Uterus (tissue), 4 donors: ENCODE data around the gene PROC. TPM values are rescaled to one million over a fixed set of nuclear protein-coding genes. Genes with fewer than 3 reads are reported as not detected.

Experiments
- DNase-seq, 2 donors: peaks; one replicate each; pipeline ENCODE4 v3.0.0-alpha.2; 2019 to 2020
- H3K27ac ChIP-seq, 2 donors: fragments of 200-600 bp; sonication (generic); 1 replicate in 1 of 2; 2 replicates in 1 of 2; pipeline ENCODE4 v1.5.1; 2016 to 2018
- H3K27me3 ChIP-seq, 2 donors: fragments of 200-600 bp; sonication (generic); one replicate each; pipeline ENCODE4 v1.5.1; 2018 to 2019; ENCODE audit warnings: control low read depth in 1 of 2
- H3K36me3 ChIP-seq, 2 donors: fragments of 200-600 bp; sonication (generic); one replicate each; pipeline ENCODE4 v1.5.1; 2019; ENCODE audit warnings: control low read depth in 1 of 2
- H3K4me1 ChIP-seq, 2 donors: fragments of 200-600 bp; sonication (generic); one replicate each; pipeline ENCODE4 v1.5.1; 2018 to 2019; ENCODE audit warnings: control low read depth in 1 of 2
- H3K4me3 ChIP-seq, 2 donors: fragments of 200-600 bp; sonication (generic); 1 replicate in 1 of 2; 2 replicates in 1 of 2; pipeline ENCODE4 v1.5.1; 2018 to 2019; ENCODE audit warnings: mild to moderate bottlenecking in 1 of 2
- H3K9me3 ChIP-seq, 2 donors: fragments of 200-600 bp; sonication (generic); one replicate each; pipeline ENCODE4 v1.5.1; 2019; ENCODE audit warnings: control low read depth in 1 of 2
- CTCF ChIP-seq, 4 experiments: fragments of 200-600 bp in 2 of 4; fragments of 450-650 bp in 2 of 4; sonication (generic) in 2 of 4; IDR thresholded peaks; one replicate each; pipeline ENCODE4 v1.5.1; 2016 to 2019; ENCODE audit warnings: antibody characterized with exemption in 4 of 4, mild to moderate bottlenecking in 2 of 4, moderate library complexity in 1 of 4
- POLR2A ChIP-seq, 2 donors: fragments of 450-650 bp; IDR thresholded peaks; one replicate each; pipeline ENCODE4 v1.6.1; 2016; ENCODE audit warnings: antibody characterized with exemption in 2 of 2, mild to moderate bottlenecking in 1 of 2, moderate library complexity in 1 of 2
- intact Hi-C: fragments of 100-400 bp; cut with DNase I; formaldehyde crosslinking; loops from one replicate; pipeline ENCODE4 v1.15.1; 2023; ENCODE audit warnings: low total_unique reads
- total RNA-seq, 4 donors: library from RNA; depleted of rRNA in 3 of 4; stranded (reverse); fragments of >200 nt in 3 of 4; gene quantifications; one replicate each; pipeline versions ENCODE4 v1.1.0 to v1.2.4, GENCODE V29; 2014 to 2023
- donor health status: DM: yes; HTN: yes; CAD: no.

The PROC gene
- total RNA-seq, 4 donors from 2014 or later: 0.21 TPM; not detected in 3

- no peak for TF ChIP-seq POLR2A (IDR thresholded peaks at IDR 0.05)
- no peak for TF ChIP-seq CTCF (IDR thresholded peaks at IDR 0.05)
- Histone ChIP-seq H3K27me3 (no peaks in the 10 kb centered on the region), H3K4me3 (no peak overlapping the region), H3K4me1 (no peaks in the 10 kb centered on the region), H3K36me3 (no peaks in the 10 kb centered on the region), H3K27ac (no peak overlapping the region), H3K9me3 (no peaks in the 10 kb centered on the region)
- no peak for DNase-seq
- intact Hi-C loops: no loop called here
These were observed 23.7 kb upstream of the PROC start for GRCh38 chr2:127394492-127394891.

- intact Hi-C loops: no loop called here
- no peaks in the 10 kb centered on the region for H3K27me3 ChIP-seq
- no peaks in the 10 kb centered on the region for H3K36me3 ChIP-seq
- no peaks in the 10 kb centered on the region for H3K9me3 ChIP-seq
- DNase-seq: no peak
- H3K4me1 ChIP-seq: no peaks in the 10 kb centered on the region
- TF ChIP-seq POLR2A (IDR thresholded peaks at IDR 0.05) (no peak), CTCF (IDR thresholded peaks at IDR 0.05) (no peak)
- H3K4me3 ChIP-seq: no peak overlapping the region
- H3K27ac ChIP-seq: no peak overlapping the region
These were observed 20.5 kb upstream of the PROC start for GRCh38 chr2:127397568-127398238.

- intact Hi-C loops: no loop called here
- H3K4me3 ChIP-seq: no peak overlapping the region
- no peaks in the 10 kb centered on the region for H3K4me1 ChIP-seq
- no peaks in the 10 kb centered on the region for H3K36me3 ChIP-seq
- no peak overlapping the region for H3K27ac ChIP-seq
- DNase-seq: peak; percentile 59 to 74
- H3K9me3 ChIP-seq: no peaks in the 10 kb centered on the region
- TF ChIP-seq CTCF (IDR thresholded peaks at IDR 0.05) (no peak), POLR2A (IDR thresholded peaks at IDR 0.05) (no peak)
- no peaks in the 10 kb centered on the region for H3K27me3 ChIP-seq
These were observed 20.0 kb upstream of the PROC start for GRCh38 chr2:127398239-127398590.

GRCh38 chr2:127400533-127400896 is 17.7 kb upstream of the PROC start:
- Histone ChIP-seq H3K4me1 (no peaks in the 10 kb centered on the region), H3K27me3 (no peaks in the 10 kb centered on the region), H3K9me3 (no peaks in the 10 kb centered on the region), H3K27ac (no peak overlapping the region), H3K36me3 (no peaks in the 10 kb centered on the region), H3K4me3 (no peak overlapping the region)
- intact Hi-C loops: no loop called here
- no peak for DNase-seq
- no peak for TF ChIP-seq POLR2A (IDR thresholded peaks at IDR 0.05)
- TF ChIP-seq CTCF (IDR thresholded peaks at IDR 0.05): no peak

GRCh38 chr2:127400897-127401756 is 17.1 kb upstream of the PROC start:
- Histone ChIP-seq H3K27me3 (no peaks in the 10 kb centered on the region), H3K4me1 (no peaks in the 10 kb centered on the region), H3K27ac (no peak overlapping the region), H3K9me3 (no peaks in the 10 kb centered on the region), H3K4me3 (no peak overlapping the region), H3K36me3 (no peaks in the 10 kb centered on the region)
- TF ChIP-seq CTCF (IDR thresholded peaks at IDR 0.05) (no peak), POLR2A (IDR thresholded peaks at IDR 0.05) (no peak)
- no peak for DNase-seq
- intact Hi-C loops: no loop called here
